Choroid plexus epithelial cell (primary cell): ENCODE results near the gene AXIN2.

Experiments used
- DNase-seq: peaks from one replicate; pipeline ENCODE4 v3.0.0-alpha.2; 2010; ENCODE audit warnings: low read depth
- H3K4me3 ChIP-seq: 2 replicates; pipeline ENCODE4 v1.5.1; 2011; ENCODE audit warnings: low read depth, mild to moderate bottlenecking, control low read depth, low read length, moderate library complexity
- CTCF ChIP-seq: conservative IDR thresholded peaks from 2 replicates; pipeline ENCODE4 v1.5.1; 2011; ENCODE audit warnings: low read depth, mild to moderate bottlenecking, control low read depth, inconsistent platforms, low read length, moderate library complexity

AXIN2 gene

GRCh38 chr17:65558311-65558682 lies 3.2 kb downstream of the AXIN2 start:
- DNase-seq: no peak
- TF ChIP-seq CTCF: no peak
- H3K4me3 ChIP-seq: no peak overlapping the region

- no peak for DNase-seq
- no peak for TF ChIP-seq CTCF
- no peak overlapping the region for H3K4me3 ChIP-seq
Measured at GRCh38 chr17:65557349-65558310, 3.8 kb downstream of the AXIN2 start.

DNA sequence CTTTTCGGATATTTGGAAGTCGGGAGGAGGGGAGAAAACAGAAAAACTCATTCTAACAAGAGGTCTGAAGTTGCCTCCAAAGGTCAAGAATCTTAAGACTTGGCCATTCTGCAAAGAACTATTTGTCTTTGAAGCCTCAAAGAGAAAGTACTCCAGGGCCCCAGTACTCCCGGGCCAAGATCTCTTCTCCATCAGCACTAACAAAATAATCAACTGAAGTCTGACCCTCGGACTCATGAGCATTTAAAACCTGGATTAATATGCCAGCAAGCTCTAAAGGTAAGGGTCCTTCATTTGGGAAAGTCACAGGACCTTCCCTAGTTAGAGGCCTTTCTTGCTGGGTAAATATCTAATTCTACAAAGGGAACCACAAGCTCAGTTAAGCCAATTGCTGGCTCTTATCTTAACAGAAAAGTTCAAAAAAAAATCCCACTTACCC lies 4.5 kb downstream of the AXIN2 start:
- DNase-seq: no peak
- no peak overlapping the region for H3K4me3 ChIP-seq
- no peak for TF ChIP-seq CTCF

GRCh38 chr17:65556014-65556909 lies 5.2 kb downstream of the AXIN2 start:
- H3K4me3 ChIP-seq: peak overlapping the region; percentile 3
- peak; percentile 86 for TF ChIP-seq CTCF
- DNase-seq: peak; percentile 79

DNA sequence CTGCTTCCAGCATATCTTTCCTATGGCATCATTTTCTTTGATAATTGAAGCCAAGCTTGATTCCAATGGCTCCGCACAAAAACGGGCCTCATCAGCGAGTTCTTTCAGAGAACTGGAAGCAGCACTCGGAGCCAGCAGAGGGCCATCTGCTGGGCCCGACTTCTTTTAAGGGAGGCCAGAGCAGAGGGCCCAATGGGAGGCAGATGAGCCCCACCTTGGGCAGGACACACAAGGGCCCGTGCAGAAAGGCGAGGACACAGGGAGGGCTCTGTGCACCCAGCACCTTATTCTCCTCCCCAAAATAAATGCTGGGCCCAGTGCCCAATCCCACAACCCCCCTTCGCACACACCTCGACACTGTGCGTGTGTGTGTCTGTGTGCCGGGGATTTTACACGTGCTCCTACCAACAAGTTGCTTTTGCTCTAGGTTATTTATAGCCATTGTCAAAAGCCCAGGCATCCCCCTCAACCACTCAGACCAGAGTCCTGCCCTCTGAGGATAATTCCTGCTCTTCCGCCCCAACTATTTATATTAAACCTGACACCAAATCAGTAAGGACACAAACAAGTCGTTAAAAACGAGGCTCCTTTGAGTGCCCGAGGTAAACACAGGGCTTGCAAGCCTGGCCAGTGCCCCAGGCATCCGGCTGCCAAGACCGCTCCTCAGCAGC lies 6.8 kb downstream of the AXIN2 start:
- DNase-seq: no peak
- H3K4me3 ChIP-seq: no peak overlapping the region
- TF ChIP-seq CTCF: peak; percentile 23

- H3K4me3 ChIP-seq: no peak overlapping the region
- TF ChIP-seq CTCF: no peak
Measured at GRCh38 chr17:65553646-65554552, 7.5 kb downstream of the AXIN2 start.

More at GRCh38 chr17:65553646-65554552, 7.5 kb downstream of the AXIN2 start:
- DNase-seq: no peak
